IMR-90 (cell line): ENCODE data around the gene EDC4. TPM values are rescaled to one million over a fixed set of nuclear protein-coding genes. Genes with fewer than 3 reads are reported as not detected.

ENCODE experiments used
- ATAC-seq: fragments of 200-7000 bp; cut with Tn5 transposase; 2 replicates; pipeline ENCODE4 v1.9.1; 2020; ENCODE audit warnings: low read depth, mild to moderate bottlenecking, moderate library complexity
- BruUV-seq: library from RNA; stranded (reverse); fragments of 400-500 nt; replicated peaks from 2 replicates; lab custom pipeline; 2021; lab: Mats Ljungman, UMichigan
- CTCF ChIA-PET: fragments of 300-600 bp; formaldehyde crosslinking; extraction: SDS; loops from one replicate; lab custom pipeline; 2021; ENCODE audit warnings: antibody characterized with exemption; lab: Yijun Ruan, JAX
- POLR2A ChIA-PET: fragments of 300-600 bp; sonication (Branson Sonifier 250); formaldehyde crosslinking; loops from one replicate; lab custom pipeline; 2022; ENCODE audit warnings: antibody characterized with exemption; ENCODE audit not compliant: unreplicated experiment; lab: Charles Lee
- DNase-seq: peaks from one replicate; pipeline ENCODE4 v3.0.0; 2013
- H2AFZ ChIP-seq: replicated peaks from 2 replicates; pipeline ENCODE3; 2013; ENCODE audit warnings: low read length, mild to moderate bottlenecking; ENCODE audit not compliant: poor library complexity
- H2AK5ac ChIP-seq: 2 replicates; pipeline ENCODE4 v1.6.1; 2013; ENCODE audit warnings: low read depth, low read length, inconsistent platforms
- H2AK9ac ChIP-seq: replicated peaks from 2 replicates; pipeline ENCODE3; 2013; ENCODE audit warnings: mild to moderate bottlenecking, low read depth, low read length, moderate library complexity; ENCODE audit not compliant: poor library complexity
- H2BK120ac ChIP-seq: 2 replicates; pipeline ENCODE4 v1.6.1; 2013; ENCODE audit warnings: low read depth, low read length, inconsistent platforms
- H2BK15ac ChIP-seq: 3 replicates; pipeline ENCODE4 v1.6.1; 2013; ENCODE audit warnings: low read depth, low read length, inconsistent platforms
- H2BK20ac ChIP-seq: 2 replicates; pipeline ENCODE4 v1.6.1; 2013; ENCODE audit warnings: low read depth, mild to moderate bottlenecking, inconsistent platforms, low read length, moderate library complexity
- H2BK5ac ChIP-seq: 2 replicates; pipeline ENCODE4 v1.6.1; 2013; ENCODE audit warnings: mild to moderate bottlenecking, low read depth, low read length, inconsistent platforms; ENCODE audit not compliant: poor library complexity, severe bottlenecking
- H3K14ac ChIP-seq: replicated peaks from 2 replicates; pipeline ENCODE4 v1.6.1; 2013; ENCODE audit warnings: low read depth, low read length, inconsistent platforms
- H3K18ac ChIP-seq: 2 replicates; pipeline ENCODE4 v1.6.1; 2013; ENCODE audit warnings: low read depth, low read length, control low read depth
- H3K23ac ChIP-seq: 2 replicates; pipeline ENCODE4 v1.6.1; 2013; ENCODE audit warnings: low read depth, low read length, inconsistent platforms
- H3K27ac ChIP-seq: 2 replicates; pipeline ENCODE4 v1.5.1; 2013; ENCODE audit warnings: mild to moderate bottlenecking, control low read depth, low read length; ENCODE audit not compliant: insufficient read depth
- H3K27me3 ChIP-seq: 2 replicates; pipeline ENCODE4 v1.6.1; 2013; ENCODE audit warnings: low read length; ENCODE audit not compliant: control insufficient read depth, insufficient read depth
- H3K36me3 ChIP-seq: 2 replicates; pipeline ENCODE4 v1.6.1; 2013; ENCODE audit warnings: low read length, mixed read lengths; ENCODE audit not compliant: control insufficient read depth, insufficient read depth
- H3K4ac ChIP-seq: 2 replicates; pipeline ENCODE4 v1.6.1; 2013; ENCODE audit warnings: low read depth, low read length, inconsistent platforms
- H3K4me1 ChIP-seq: 2 replicates; pipeline ENCODE4 v1.6.1; 2013; ENCODE audit warnings: low read length, mixed read lengths; ENCODE audit not compliant: control insufficient read depth, insufficient read depth
- H3K4me2 ChIP-seq: 2 replicates; pipeline ENCODE4 v1.6.1; 2013; ENCODE audit warnings: low read depth, mild to moderate bottlenecking, control low read depth, low read length, moderate library complexity
- H3K4me3 ChIP-seq: 2 replicates; pipeline ENCODE4 v1.5.1; 2013; ENCODE audit warnings: low read depth, mild to moderate bottlenecking, control low read depth, low read length, moderate library complexity; ENCODE audit not compliant: insufficient read depth
- H3K56ac ChIP-seq: 2 replicates; pipeline ENCODE4 v1.6.1; 2013; ENCODE audit warnings: low read length, inconsistent platforms; ENCODE audit not compliant: insufficient read depth; ENCODE audit errors: extremely low read depth
- H3K79me1 ChIP-seq, 2 experiments: 2 replicates each; pipeline ENCODE4 v1.6.1; 2013; ENCODE audit warnings: low read length in 2 of 2, inconsistent platforms in 1 of 2, low read depth in 1 of 2
- H3K9ac ChIP-seq: 2 replicates; pipeline ENCODE4 v1.6.1; 2013; ENCODE audit warnings: low read depth, low read length, control low read depth
- H3K9me1 ChIP-seq: 2 replicates; pipeline ENCODE4 v1.6.1; 2013; ENCODE audit warnings: low read length, inconsistent platforms; ENCODE audit not compliant: insufficient read depth
- H3K9me3 ChIP-seq: 2 replicates; pipeline ENCODE4 v1.6.1; 2013; ENCODE audit warnings: low read length; ENCODE audit not compliant: control insufficient read depth, insufficient read depth
- H4K20me1 ChIP-seq: 2 replicates; pipeline ENCODE4 v1.6.1; 2013; ENCODE audit warnings: low read length, inconsistent platforms; ENCODE audit not compliant: insufficient read depth
- H4K5ac ChIP-seq: 2 replicates; pipeline ENCODE4 v1.6.1; 2013; ENCODE audit warnings: mild to moderate bottlenecking, low read depth, low read length, control low read depth
- H4K8ac ChIP-seq, 2 experiments: 2 replicates each; pipeline ENCODE4 v1.6.1; 2013; ENCODE audit warnings: low read depth in 2 of 2, low read length in 2 of 2, control low read depth in 1 of 2, inconsistent platforms in 1 of 2
- H4K91ac ChIP-seq: 2 replicates; pipeline ENCODE4 v1.6.1; 2013; ENCODE audit warnings: low read depth, low read length, inconsistent platforms; ENCODE audit not compliant: insufficient read depth
- BHLHE40 ChIP-seq: fragments of 150-350 bp; IDR thresholded peaks from 2 replicates; pipeline ENCODE4 v1.6.1; 2016; ENCODE audit warnings: mild to moderate bottlenecking, low read depth, low read length
- CEBPB ChIP-seq: IDR thresholded peaks from 2 replicates; pipeline ENCODE4 v1.6.1; 2012; ENCODE audit warnings: low read depth, low read length, improper control_type of control experiment
- CHD1 ChIP-seq: IDR thresholded peaks from 2 replicates; pipeline ENCODE4 v1.6.1; 2012; ENCODE audit warnings: low read depth, low read length, improper control_type of control experiment
- CTCF ChIP-seq: conservative IDR thresholded peaks from 2 replicates; pipeline ENCODE4 v1.5.1; 2012; ENCODE audit warnings: mild to moderate bottlenecking, low read depth, low read length, improper control_type of control experiment
- ELK1 ChIP-seq: fragments of 150-350 bp; IDR thresholded peaks from 2 replicates; pipeline ENCODE4 v1.6.1; 2016; ENCODE audit warnings: low read depth, mild to moderate bottlenecking, low read length, moderate library complexity, borderline replicate concordance
- FOS ChIP-seq: fragments of 150-350 bp; IDR thresholded peaks from 2 replicates; pipeline ENCODE4 v1.6.1; 2016; ENCODE audit warnings: low read depth, low read length
- MAFK ChIP-seq: IDR thresholded peaks from 2 replicates; pipeline ENCODE4 v1.6.1; 2012; ENCODE audit warnings: low read depth, low read length, improper control_type of control experiment
- MAZ ChIP-seq: IDR thresholded peaks from 2 replicates; pipeline ENCODE4 v1.6.1; 2012; ENCODE audit warnings: low read depth, mild to moderate bottlenecking, low read length, improper control_type of control experiment, moderate library complexity, borderline replicate concordance
- MXI1 ChIP-seq: IDR thresholded peaks from 2 replicates; pipeline ENCODE4 v1.6.1; 2012; ENCODE audit warnings: low read depth, mild to moderate bottlenecking, low read length, moderate library complexity, borderline replicate concordance
- NFE2L2 ChIP-seq: fragments of 150-350 bp; IDR thresholded peaks from 2 replicates; pipeline ENCODE4 v1.6.1; 2016; ENCODE audit warnings: low read depth, mild to moderate bottlenecking, low read length
- POLR2A ChIP-seq: IDR thresholded peaks from 2 replicates; pipeline ENCODE4 v1.6.1; 2012; ENCODE audit warnings: mild to moderate bottlenecking, low read depth, low read length
- RAD21 ChIP-seq: IDR thresholded peaks from 2 replicates; pipeline ENCODE4 v1.6.1; 2012; ENCODE audit warnings: low read length, improper control_type of control experiment
- RCOR1 ChIP-seq: IDR thresholded peaks from 2 replicates; pipeline ENCODE4 v1.6.1; 2012; ENCODE audit warnings: mild to moderate bottlenecking, low read length, improper control_type of control experiment; ENCODE audit not compliant: insufficient replicate concordance
- RFX5 ChIP-seq: IDR thresholded peaks from 2 replicates; pipeline ENCODE4 v1.8.0; 2012; ENCODE audit warnings: low read depth, mild to moderate bottlenecking, low read length, moderate library complexity
- SMC3 ChIP-seq: fragments of 150-350 bp; IDR thresholded peaks from 2 replicates; pipeline ENCODE4 v1.6.1; 2016; ENCODE audit warnings: low read depth, mild to moderate bottlenecking, antibody characterized with exemption, low read length, moderate library complexity
- USF2 ChIP-seq: fragments of 150-350 bp; IDR thresholded peaks from 2 replicates; pipeline ENCODE4 v1.6.1; 2017; ENCODE audit warnings: mild to moderate bottlenecking, antibody characterized with exemption, low read length, low read depth
- WGBS, 2 experiments: methylation state at CpG; one replicate each; pipeline versions ENCODE4 v1.1.5 to v1.1.7; 2013; ENCODE audit warnings: missing lambda C conversion rate in 2 of 2; ENCODE audit not compliant: insufficient read length in 1 of 2; ENCODE audit errors: extremely low coverage in 2 of 2; 5-methylcytosine and 5-hydroxymethylcytosine counted together
- dilution Hi-C: fragments of 300-500 bp; cut with HindIII; formaldehyde crosslinking; loops from one replicate; pipeline ENCODE4 v1.14.3; 2018; ENCODE audit warnings: low sequenced_read_pairs; ENCODE audit not compliant: unreplicated experiment
- in situ Hi-C: fragments of 300-500 bp; cut with MboI; formaldehyde crosslinking; loops from 3 replicates; pipeline ENCODE4 v1.14.3; 2019; ENCODE audit warnings: low sequenced_read_pairs, inconsistent platforms, mixed read lengths
- intact Hi-C: fragments of 100-400 bp; cut with micrococcal nuclease; formaldehyde crosslinking; loops from 2 replicates; pipeline ENCODE4 v1.10.0; 2022
- polyA plus RNA-seq, 3 experiments: library from polyadenylated mRNA; depleted of rRNA; stranded (reverse); fragments of >200 nt; gene quantifications; 2 replicates each; pipeline ENCODE4 v1.2.3, GENCODE V29; 2012; ENCODE audit warnings: low replicate concordance in 1 of 3
- total RNA-seq: library from RNA; depleted of rRNA; stranded (reverse); fragments of >200 nt; gene quantifications from 2 replicates; pipeline ENCODE4 v1.2.3, GENCODE V29; 2012

The EDC4 gene
- total and polyA plus RNA-seq, 2 of the 4 experiments (the other 2 are of a cell fraction): 33.2 to 64.0 TPM

GRCh38 chr16:67922740-67923139, 49.9 kb downstream of the EDC4 start:
- Histone ChIP-seq H3K9me1 (peaks cover 13% of the 10 kb centered on the region), H3K9me3 (no peaks in the 10 kb centered on the region), H3K14ac (no peak overlapping the region), H3K9ac (no peak overlapping the region), H2BK20ac (no peak overlapping the region), H3K4me2 (no peak overlapping the region), H2BK15ac (no peak overlapping the region), H3K18ac (no peak overlapping the region), H4K8ac (no peak overlapping the region), H2AK5ac (no peak overlapping the region), H3K4me1 (peaks cover 3% of the 10 kb centered on the region), H2AFZ (no peak overlapping the region), H3K36me3 (peaks cover 22% of the 10 kb centered on the region), H2BK120ac (no peak overlapping the region), H3K27ac (no peak overlapping the region), H4K20me1 (peaks cover 74% of the 10 kb centered on the region), H3K79me1 (peaks cover 19 to 70% of the 10 kb centered on the region in 2 experiments), H4K91ac (no peak overlapping the region), H3K23ac (no peak overlapping the region), H3K56ac (no peak overlapping the region), H3K4ac (no peak overlapping the region), H2BK5ac (no peak overlapping the region), H2AK9ac (no peak overlapping the region), H3K27me3 (no peaks in the 10 kb centered on the region), H3K4me3 (no peak overlapping the region), H4K5ac (no peak overlapping the region)
- dilution Hi-C loops (no loop called here), in situ Hi-C loops (no loop called here), intact Hi-C loops (no loop called here)
- ChIA-PET POLR2A (no interaction called here), CTCF (interaction anchor here (0.8 kb wide), 1 partner anchor 39 kb away, joined by 3 read pairs; no protein-coding TSS in a partner anchor)
- DNase-seq (no peak), ATAC-seq (no peak)
- no CpG with 5 or more reads among the region's 8 CpGs for WGBS, 2 experiments
- no TSS peak for BruUV-seq
- TF ChIP-seq CEBPB: no peak
- no peak for TF ChIP-seq MXI1
- no peak for TF ChIP-seq RCOR1
- no peak for TF ChIP-seq MAFK
- TF ChIP-seq POLR2A: no peak
- TF ChIP-seq ELK1: no peak
- TF ChIP-seq CTCF: no peak
- TF ChIP-seq USF2: no peak
- no peak for TF ChIP-seq FOS
- TF ChIP-seq BHLHE40: no peak
- TF ChIP-seq RFX5: no peak
- no peak for TF ChIP-seq MAZ
- TF ChIP-seq RAD21: no peak
- TF ChIP-seq SMC3: no peak
- no peak for TF ChIP-seq CHD1
- no peak for TF ChIP-seq NFE2L2
